ENCODE measurements around the gene MRPL58.

The MRPL58 gene

GRCh38 chr17:74971069-74971841 lies 41.2 kb upstream of the MRPL58 start:
- Histone ChIP-seq H3K9me3 (ENCODE audit: insufficient read depth, low read depth, low read length) (no peaks in the 10 kb centered on the region), H3K4me2 (ENCODE audit: low read depth, low read length, poor library complexity, severe bottlenecking) (no peak overlapping the region), H4K20me1 (ENCODE audit: insufficient read depth, low read length, poor library complexity, severe bottlenecking) (no peaks in the 10 kb centered on the region), H3K27me3 (ENCODE audit: insufficient read depth, low read length, poor library complexity, severe bottlenecking) (peaks cover 17% of the 10 kb centered on the region), H3K4me1 (ENCODE audit: insufficient read depth, low read length, poor library complexity, severe bottlenecking) (no peaks in the 10 kb centered on the region), H3F3A (ENCODE audit: low read depth) (no peaks in the 10 kb centered on the region), H3K36me3 (ENCODE audit: insufficient read depth, low read length) (no peaks in the 10 kb centered on the region), H3K9me2 (replicated peaks; ENCODE audit: low read depth, low read length) (no peaks in the 10 kb centered on the region), H3K4me3 (ENCODE audit: low read length, poor library complexity, severe bottlenecking) (no peak overlapping the region), H3K9ac (ENCODE audit: low read depth, low read length, poor library complexity, severe bottlenecking) (no peak overlapping the region), H3K79me2 (ENCODE audit: insufficient read depth, low read length) (no peaks in the 10 kb centered on the region), H2AFZ (ENCODE audit: low read length) (no peak overlapping the region)
- TF ChIP-seq, protein P1, sequence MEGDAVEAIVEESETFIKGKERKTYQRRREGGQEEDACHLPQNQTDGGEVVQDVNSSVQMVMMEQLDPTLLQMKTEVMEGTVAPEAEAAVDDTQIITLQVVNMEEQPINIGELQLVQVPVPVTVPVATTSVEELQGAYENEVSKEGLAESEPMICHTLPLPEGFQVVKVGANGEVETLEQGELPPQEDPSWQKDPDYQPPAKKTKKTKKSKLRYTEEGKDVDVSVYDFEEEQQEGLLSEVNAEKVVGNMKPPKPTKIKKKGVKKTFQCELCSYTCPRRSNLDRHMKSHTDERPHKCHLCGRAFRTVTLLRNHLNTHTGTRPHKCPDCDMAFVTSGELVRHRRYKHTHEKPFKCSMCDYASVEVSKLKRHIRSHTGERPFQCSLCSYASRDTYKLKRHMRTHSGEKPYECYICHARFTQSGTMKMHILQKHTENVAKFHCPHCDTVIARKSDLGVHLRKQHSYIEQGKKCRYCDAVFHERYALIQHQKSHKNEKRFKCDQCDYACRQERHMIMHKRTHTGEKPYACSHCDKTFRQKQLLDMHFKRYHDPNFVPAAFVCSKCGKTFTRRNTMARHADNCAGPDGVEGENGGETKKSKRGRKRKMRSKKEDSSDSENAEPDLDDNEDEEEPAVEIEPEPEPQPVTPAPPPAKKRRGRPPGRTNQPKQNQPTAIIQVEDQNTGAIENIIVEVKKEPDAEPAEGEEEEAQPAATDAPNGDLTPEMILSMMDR (conservative IDR thresholded peaks at IDR 0.05; ENCODE audit: low read length), result no peak
- TF ChIP-seq EZH2phosphoT487 (IDR thresholded peaks at IDR 0.05; ENCODE audit: borderline replicate concordance), result no peak

- no peak overlapping the region for H3K4me3 ChIP-seq (ENCODE audit: low read length, poor library complexity, severe bottlenecking)
Observed at GRCh38 chr17:74971842-74972106, 40.7 kb upstream of the MRPL58 start.

DNA sequence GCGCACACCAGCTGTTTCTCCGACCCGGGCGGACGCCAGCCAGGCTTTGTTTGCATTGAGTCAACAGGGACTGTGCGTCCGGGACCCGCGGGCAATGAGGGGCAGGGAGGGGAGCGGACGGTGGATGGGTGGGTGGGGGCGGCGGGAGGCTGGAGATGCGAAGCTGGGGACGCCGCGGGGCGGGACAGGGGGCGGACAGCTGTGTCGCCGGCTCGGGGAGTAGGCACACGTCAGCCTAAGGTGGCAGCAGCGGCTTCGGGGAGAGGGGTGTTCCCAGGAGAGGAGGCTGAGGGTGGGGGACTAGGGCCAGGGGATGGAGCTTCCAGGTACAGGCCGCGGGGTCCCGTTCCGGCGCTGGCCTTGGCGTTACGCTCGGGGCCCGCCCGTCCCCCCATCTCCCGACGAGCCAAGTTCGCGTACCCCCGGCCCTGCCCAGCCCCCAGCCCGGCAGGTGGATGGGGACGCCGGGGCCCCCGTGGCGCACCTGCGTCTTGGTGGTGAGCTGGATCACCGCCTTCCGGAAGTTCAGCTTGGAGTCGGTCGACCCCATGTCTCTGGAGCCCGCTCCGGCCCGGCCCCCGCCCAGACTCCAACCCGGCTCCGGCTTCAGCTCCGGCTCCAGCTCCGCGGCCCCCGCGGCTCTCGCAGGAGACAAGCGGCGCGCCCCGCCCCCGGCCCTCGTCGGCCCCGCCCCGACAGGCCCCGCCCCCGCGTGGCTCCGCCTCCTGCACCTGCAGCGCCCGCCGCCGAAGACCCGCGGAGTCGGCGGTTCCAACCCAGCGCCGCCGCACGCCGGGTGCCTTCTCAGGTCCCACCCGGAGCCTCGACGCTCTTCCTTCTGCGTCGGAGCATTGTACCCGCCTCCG lies 40.1 kb upstream of the MRPL58 start, which contains the start of gene HID1:
Gene HID1 (minus strand): TSS at position 653 of the 866 bp plus-strand sequence. CDS start 103 bp downstream, at position 550.
- H3K36me3 ChIP-seq (ENCODE audit: insufficient read depth, low read length), result no peaks in the 10 kb centered on the region
- H3K9ac ChIP-seq (ENCODE audit: low read depth, low read length, poor library complexity, severe bottlenecking), result no peak within 1 kb of the TSS
- H3K9me2 ChIP-seq (replicated peaks; ENCODE audit: low read depth, low read length), result no peaks in the 10 kb centered on the region
- H3K4me3 ChIP-seq (ENCODE audit: low read length, poor library complexity, severe bottlenecking), result peak within 1 kb of the TSS; percentile 69
- H3F3A ChIP-seq (ENCODE audit: low read depth), result no peaks in the 10 kb centered on the region
- H3K27me3 ChIP-seq (ENCODE audit: insufficient read depth, low read length, poor library complexity, severe bottlenecking), result peaks cover 17% of the 10 kb centered on the region
- no peaks in the 10 kb centered on the region for H3K9me3 ChIP-seq (ENCODE audit: insufficient read depth, low read depth, low read length)
- no peaks in the 10 kb centered on the region for H4K20me1 ChIP-seq (ENCODE audit: insufficient read depth, low read length, poor library complexity, severe bottlenecking)
- H2AFZ ChIP-seq (ENCODE audit: low read length), result peak within 1 kb of the TSS; percentile 64; the same call in 1 of the 2 replicates
- no peaks in the 10 kb centered on the region for H3K79me2 ChIP-seq (ENCODE audit: insufficient read depth, low read length)
- TF ChIP-seq, protein P1 (conservative IDR thresholded peaks at IDR 0.05; ENCODE audit: low read length), result no peak
- TF ChIP-seq EZH2phosphoT487 (IDR thresholded peaks at IDR 0.05; ENCODE audit: borderline replicate concordance), result no peak
- peak within 1 kb of the TSS; percentile 67 for H3K4me2 ChIP-seq (ENCODE audit: low read depth, low read length, poor library complexity, severe bottlenecking)
- H3K4me1 ChIP-seq (ENCODE audit: insufficient read depth, low read length, poor library complexity, severe bottlenecking), result no peaks in the 10 kb centered on the region

More at GRCh38 chr17:74971842-74972106, 40.7 kb upstream of the MRPL58 start:
- no peaks in the 10 kb centered on the region for H3K4me1 ChIP-seq (ENCODE audit: insufficient read depth, low read length, poor library complexity, severe bottlenecking)
- H4K20me1 ChIP-seq (ENCODE audit: insufficient read depth, low read length, poor library complexity, severe bottlenecking), result no peaks in the 10 kb centered on the region
- H3K9me2 ChIP-seq (replicated peaks; ENCODE audit: low read depth, low read length), result no peaks in the 10 kb centered on the region
- no peak overlapping the region for H3K9ac ChIP-seq (ENCODE audit: low read depth, low read length, poor library complexity, severe bottlenecking)
- H3K36me3 ChIP-seq (ENCODE audit: insufficient read depth, low read length), result no peaks in the 10 kb centered on the region
- H3F3A ChIP-seq (ENCODE audit: low read depth), result no peaks in the 10 kb centered on the region
- no peak overlapping the region for H3K4me2 ChIP-seq (ENCODE audit: low read depth, low read length, poor library complexity, severe bottlenecking)
- peaks cover 17% of the 10 kb centered on the region for H3K27me3 ChIP-seq (ENCODE audit: insufficient read depth, low read length, poor library complexity, severe bottlenecking)
- H3K9me3 ChIP-seq (ENCODE audit: insufficient read depth, low read depth, low read length), result no peaks in the 10 kb centered on the region
- H3K79me2 ChIP-seq (ENCODE audit: insufficient read depth, low read length), result no peaks in the 10 kb centered on the region
- no peak for TF ChIP-seq EZH2phosphoT487 (IDR thresholded peaks at IDR 0.05; ENCODE audit: borderline replicate concordance)
- TF ChIP-seq, protein P1 (conservative IDR thresholded peaks at IDR 0.05; ENCODE audit: low read length), result no peak
- H2AFZ ChIP-seq (ENCODE audit: low read length), result no peak overlapping the region; the same call in 1 of the 2 replicates
